ENCODE data around the gene KHDRBS1. TPM values are rescaled to one million over a fixed set of nuclear protein-coding genes. Genes with fewer than 3 reads are reported as not detected.

Gene KHDRBS1
- total RNA-seq (10 to 100 TPM; 67.2 to 80.6 (median 73.6) TPM), polyA plus RNA-seq (10 to 100 TPM; 58.0 to 83.7 (median 66.1) TPM)

GRCh38 chr1:32013386-32014198 lies at the start of gene KHDRBS1:
KHDRBS1 (plus strand) TSS chr1:32013868; CDS start chr1:32013996, 128 bp downstream.
- H3K27me3 ChIP-seq, result no peaks in the 10 kb centered on the region
- no peaks in the 10 kb centered on the region for H3K36me3 ChIP-seq
- 0% methylated on average over 101 of the region's 101 CpGs for WGBS, 2 donors
- DNase-seq, result peak; percentile 100
- peak within 1 kb of the TSS; percentile 96 to 100 (median 99) for H3K27ac ChIP-seq
- H3K4me3 ChIP-seq, result peak within 1 kb of the TSS; percentile 74 to 100 (median 88)
- peaks cover 0 to 41% (median 35%) of the 10 kb centered on the region in 4 donors for H3K4me1 ChIP-seq
- no peaks in the 10 kb centered on the region for H3K9me3 ChIP-seq
- peak in 1 of 4 donors; percentile 82 for TF ChIP-seq EP300 (IDR thresholded peaks at IDR 0.05)
- TF ChIP-seq CTCF (IDR thresholded peaks at IDR 0.05), result no peak
- TF ChIP-seq POLR2AphosphoS5 (IDR thresholded peaks at IDR 0.05), result peak; percentile 94 to 99 (median 96)
- peak; percentile 84 to 91 for TF ChIP-seq POLR2A (IDR thresholded peaks at IDR 0.05)
- intact Hi-C loops (cut with DNase I), result loop anchor here (2.0 to 5.0 kb wide), 3 partner anchors 59 to 167 kb away; partner anchors contain the start of genes PTP4A2 and TMEM39B

DNA sequence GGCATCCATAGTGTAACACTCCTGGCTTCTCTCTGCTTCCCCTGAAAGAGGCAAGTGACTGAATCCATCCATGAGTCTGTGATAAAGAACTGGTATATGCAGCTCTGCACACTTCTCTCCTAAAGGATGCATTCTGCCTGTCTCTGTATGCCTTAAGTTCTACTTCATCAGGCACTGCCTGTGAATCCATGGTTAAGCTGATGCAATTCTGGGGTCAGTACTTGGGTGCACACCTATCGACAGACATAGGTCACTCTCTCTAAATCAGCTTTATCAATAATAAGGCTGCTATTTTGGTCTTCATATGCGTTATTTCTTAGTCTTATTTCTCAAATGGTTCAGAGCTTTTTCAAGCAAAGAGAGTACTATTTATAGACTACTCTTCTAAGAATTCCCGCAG lies 42.8 kb upstream of the KHDRBS1 start:
- no peaks in the 10 kb centered on the region for H3K9me3 ChIP-seq
- H3K27ac ChIP-seq, result no peak overlapping the region
- DNase-seq, result no peak
- TF ChIP-seq CTCF (IDR thresholded peaks at IDR 0.05) (no peak), POLR2AphosphoS5 (IDR thresholded peaks at IDR 0.05) (no peak), EP300 (IDR thresholded peaks at IDR 0.05) (no peak), POLR2A (IDR thresholded peaks at IDR 0.05) (no peak)
- intact Hi-C loops (cut with DNase I), result no loop called here
- no peak overlapping the region for H3K4me3 ChIP-seq
- no peaks in the 10 kb centered on the region for H3K27me3 ChIP-seq
- H3K4me1 ChIP-seq, result no peaks in the 10 kb centered on the region
- WGBS, 2 donors, result 85 to 90% methylated on average over 3 of the region's 3 CpGs
- H3K36me3 ChIP-seq, result no peaks in the 10 kb centered on the region

DNA sequence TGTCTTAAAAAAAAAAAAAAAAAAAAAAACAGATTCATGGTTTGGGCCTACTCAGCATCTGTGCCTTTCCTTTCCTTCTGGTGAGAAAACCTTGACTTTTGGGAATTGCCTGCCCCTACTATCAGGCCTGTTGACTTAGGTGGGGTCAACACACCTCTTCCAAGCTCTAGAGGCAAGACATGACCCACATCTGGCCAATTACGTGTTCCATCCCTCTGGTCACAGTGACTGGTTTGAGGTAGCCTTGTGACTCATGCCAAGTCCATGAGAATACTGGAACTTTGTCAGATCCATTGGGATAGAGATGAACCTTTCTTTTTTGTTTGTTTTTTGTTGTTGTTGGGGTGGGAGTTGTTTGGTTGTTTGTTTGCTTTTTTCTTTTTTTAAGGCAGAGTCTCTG lies 37.3 kb upstream of the KHDRBS1 start:
- H3K9me3 ChIP-seq, result no peaks in the 10 kb centered on the region
- no peaks in the 10 kb centered on the region for H3K36me3 ChIP-seq
- WGBS, 2 donors, result 96% methylated on average over 1 of the region's 1 CpG
- no peak overlapping the region for H3K4me3 ChIP-seq
- intact Hi-C loops (cut with DNase I), result no loop called here
- DNase-seq, result no peak
- H3K4me1 ChIP-seq, result no peaks in the 10 kb centered on the region
- no peaks in the 10 kb centered on the region for H3K27me3 ChIP-seq
- no peak overlapping the region for H3K27ac ChIP-seq
- TF ChIP-seq POLR2AphosphoS5 (IDR thresholded peaks at IDR 0.05) (no peak), EP300 (IDR thresholded peaks at IDR 0.05) (no peak), CTCF (IDR thresholded peaks at IDR 0.05) (no peak), POLR2A (IDR thresholded peaks at IDR 0.05) (no peak)

- no peak for DNase-seq
- intact Hi-C loops (cut with DNase I), result no loop called here
- TF ChIP-seq EP300 (IDR thresholded peaks at IDR 0.05) (no peak), POLR2A (IDR thresholded peaks at IDR 0.05) (no peak), POLR2AphosphoS5 (IDR thresholded peaks at IDR 0.05) (peak in 2 of 4 donors; percentile 27 to 42)
- H3K27ac ChIP-seq, result peak overlapping the region in 1 of 4 donors; percentile 23
- no peak overlapping the region for H3K4me3 ChIP-seq
- WGBS, 2 donors, result 73 to 77% methylated on average over 6 of the region's 6 CpGs
- no peaks in the 10 kb centered on the region for H3K9me3 ChIP-seq
- no peaks in the 10 kb centered on the region for H3K4me1 ChIP-seq
- H3K36me3 ChIP-seq, result no peaks in the 10 kb centered on the region
- H3K27me3 ChIP-seq, result no peaks in the 10 kb centered on the region
Observed at GRCh38 chr1:31977385-31978131, 36.1 kb upstream of the KHDRBS1 start.

Measured in sigmoid colon (tissue), 7 donors.